Sigmoid colon (tissue), 4 donors: ENCODE measurements around the gene APOF.

Experiments
- CTCF ChIP-seq, 4 experiments: fragments of 450-650 bp in 3 of 4; fragments of 200-600 bp in 1 of 4; IDR thresholded peaks; one replicate each; pipeline ENCODE4 v1.5.1; 2016 to 2019; ENCODE audit warnings: antibody characterized with exemption in 4 of 4, mild to moderate bottlenecking in 3 of 4, moderate library complexity in 2 of 4
- POLR2A ChIP-seq, 2 donors: fragments of 450-650 bp; IDR thresholded peaks; one replicate each; pipeline ENCODE4 v1.6.1; 2016; ENCODE audit warnings: antibody characterized with exemption in 2 of 2, mild to moderate bottlenecking in 2 of 2, moderate library complexity in 2 of 2
- POLR2AphosphoS5 ChIP-seq, 4 donors: sonication (generic); formaldehyde crosslinking; IDR thresholded peaks; one replicate each; pipeline ENCODE4 v1.6.1; 2017; ENCODE audit warnings: antibody characterized with exemption in 4 of 4

DNA sequence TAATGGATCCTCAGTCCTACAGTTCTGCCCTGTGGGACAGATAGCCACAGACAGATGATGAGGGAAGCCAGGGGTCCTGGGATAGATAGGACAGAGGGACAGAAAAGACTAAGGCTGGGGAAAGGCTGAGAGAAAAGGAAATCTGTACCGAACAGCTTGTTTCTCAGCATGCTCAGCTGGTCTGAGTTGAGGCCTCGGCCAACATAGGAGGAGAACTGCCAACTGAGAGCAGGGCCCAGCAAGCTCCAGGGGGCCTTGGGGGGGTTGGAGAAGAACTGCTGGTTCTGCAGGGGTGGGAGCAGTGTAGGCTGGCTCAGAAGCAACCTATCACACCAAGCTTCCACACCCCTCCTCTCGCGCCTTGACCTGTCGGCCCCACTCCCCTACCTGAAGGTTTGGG, 13.9 kb downstream of the APOF start:
- no peak for TF ChIP-seq CTCF (IDR thresholded peaks at IDR 0.05)
- no peak for TF ChIP-seq POLR2A (IDR thresholded peaks at IDR 0.05)
- no peak for TF ChIP-seq POLR2AphosphoS5 (IDR thresholded peaks at IDR 0.05)
